Gastroesophageal sphincter (tissue), 3 donors: ENCODE data around the gene TMSB10.

Source experiments
- CTCF ChIP-seq, 4 experiments: fragments of 200-600 bp in 2 of 4; fragments of 450-650 bp in 2 of 4; sonication (generic) in 1 of 4; IDR thresholded peaks; one replicate each; pipeline ENCODE4 v1.5.1; 2017 to 2019; ENCODE audit warnings: antibody characterized with exemption in 4 of 4, mild to moderate bottlenecking in 2 of 4, moderate library complexity in 2 of 4
- EP300 ChIP-seq: sonication (generic); formaldehyde crosslinking; IDR thresholded peaks from one replicate; pipeline ENCODE4 v1.6.1; 2017; ENCODE audit warnings: antibody characterized with exemption, mild to moderate bottlenecking
- POLR2A ChIP-seq, 2 donors: fragments of 450-650 bp; IDR thresholded peaks; one replicate each; pipeline ENCODE4 v1.6.1; 2017; ENCODE audit warnings: antibody characterized with exemption in 2 of 2, mild to moderate bottlenecking in 2 of 2, moderate library complexity in 1 of 2
- POLR2AphosphoS5 ChIP-seq: sonication (generic); formaldehyde crosslinking; IDR thresholded peaks from one replicate; pipeline ENCODE4 v1.6.1; 2017; ENCODE audit warnings: antibody characterized with exemption

DNA sequence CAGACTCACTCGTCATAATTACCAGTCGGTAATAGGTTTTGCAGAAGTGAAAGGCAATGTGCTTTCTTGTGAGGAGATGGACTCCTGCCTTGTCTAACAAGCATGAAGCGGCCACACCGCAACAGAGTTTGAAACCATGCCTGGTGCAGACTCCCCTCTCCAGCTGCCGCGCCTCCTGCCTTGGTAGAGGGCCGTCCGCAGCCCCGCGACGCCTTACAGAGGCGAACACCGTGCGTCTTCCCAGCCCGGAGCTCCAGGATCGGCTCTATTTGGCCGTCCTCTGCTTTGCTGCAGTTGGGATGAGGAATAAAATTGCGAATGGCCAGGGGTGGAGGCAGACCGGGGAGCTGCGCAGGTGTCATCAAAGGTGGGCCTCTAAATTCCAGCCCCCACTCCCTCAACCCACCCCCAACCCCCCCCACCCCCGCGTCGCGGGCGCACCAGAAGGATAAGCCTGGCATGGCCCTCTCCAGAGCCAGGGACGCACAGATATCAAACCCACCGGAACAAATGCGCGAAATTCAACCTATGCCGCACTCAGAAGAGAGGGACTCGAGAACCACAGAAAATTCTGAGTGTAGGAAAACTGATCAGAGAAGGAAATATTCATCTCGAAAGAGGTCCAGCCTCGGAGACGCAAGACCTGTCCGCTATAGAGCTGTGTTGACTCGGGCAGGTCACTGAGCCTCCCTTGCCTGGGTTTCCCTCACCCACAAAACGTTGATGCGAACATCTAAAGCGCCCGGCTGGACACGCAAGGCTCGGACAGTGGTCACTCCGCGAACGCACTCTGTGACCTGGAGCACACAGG, 25.7 kb upstream of the TMSB10 start:
- TF ChIP-seq EP300 = no peak
- no peak for TF ChIP-seq CTCF (IDR thresholded peaks at IDR 0.05)
- TF ChIP-seq POLR2A (IDR thresholded peaks at IDR 0.05) = no peak
- no peak for TF ChIP-seq POLR2AphosphoS5
